NCI-H1436 treated with DMSO at 0.1 percent for 48 hours (cell line): ENCODE measurements around the gene FGD5.

ENCODE experiments used
- DNase-seq: peaks from one replicate; lab custom pipeline; 2025; lab: John Stamatoyannopoulos, UW

The FGD5 gene

GRCh38 chr3:14787630-14788029 is 31.1 kb upstream of the FGD5 start:
- DNase-seq: no peak

- DNase-seq: no peak
These were observed 30.1 kb upstream of the FGD5 start for GRCh38 chr3:14788644-14789043.

DNA sequence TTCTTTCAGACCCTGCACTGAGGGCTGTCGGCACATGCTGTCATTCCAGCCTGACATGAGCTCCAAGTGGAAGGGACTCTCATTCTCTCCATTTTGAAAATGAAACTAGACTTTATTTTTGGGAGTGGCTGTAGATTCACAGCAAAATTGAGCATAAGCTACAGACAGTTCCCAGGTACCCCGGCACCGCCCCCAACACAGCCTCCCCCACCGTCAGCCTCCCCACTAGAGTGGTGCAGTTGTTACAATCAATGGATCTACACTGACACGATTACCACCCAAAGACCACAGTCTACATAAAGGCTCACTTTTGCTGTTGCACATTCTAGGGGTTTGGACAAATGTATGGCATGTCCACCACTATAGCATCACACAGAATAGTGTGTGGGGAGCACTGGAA is 29.5 kb upstream of the FGD5 start:
- DNase-seq: no peak

DNA sequence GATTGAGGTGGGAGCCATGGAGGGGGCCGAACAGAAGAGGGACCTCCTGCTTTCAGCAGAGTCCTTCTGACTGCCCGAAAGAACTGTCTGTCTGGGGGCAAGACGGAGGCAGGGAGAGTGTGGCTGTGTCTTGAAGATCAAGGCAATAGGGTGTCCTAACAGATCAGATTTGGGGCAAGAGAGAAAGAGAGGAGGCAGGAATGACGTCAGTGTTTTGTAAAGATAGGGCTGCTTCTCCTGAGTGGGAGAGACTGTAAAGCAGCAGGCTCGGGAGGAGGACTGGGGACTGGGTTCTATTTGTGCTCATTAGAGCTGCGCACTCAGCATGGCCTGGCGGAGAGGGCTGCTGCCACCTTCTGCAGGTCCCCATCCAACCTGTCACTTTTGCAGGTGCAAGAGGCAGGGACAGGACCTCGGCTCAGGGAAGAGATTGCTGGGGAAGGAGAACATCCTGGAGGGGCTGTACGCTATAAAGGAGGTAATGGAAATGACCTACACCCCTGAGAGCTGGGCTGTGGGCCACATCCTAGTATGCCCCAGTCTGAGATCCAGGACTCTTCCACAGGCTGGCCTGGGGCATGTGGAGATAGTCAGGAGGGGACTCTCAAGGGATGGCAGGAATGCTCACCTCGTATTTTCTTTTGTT is 29.0 kb upstream of the FGD5 start:
- no peak for DNase-seq

GRCh38 chr3:14791343-14791945 is 27.3 kb upstream of the FGD5 start:
- no peak for DNase-seq

DNA sequence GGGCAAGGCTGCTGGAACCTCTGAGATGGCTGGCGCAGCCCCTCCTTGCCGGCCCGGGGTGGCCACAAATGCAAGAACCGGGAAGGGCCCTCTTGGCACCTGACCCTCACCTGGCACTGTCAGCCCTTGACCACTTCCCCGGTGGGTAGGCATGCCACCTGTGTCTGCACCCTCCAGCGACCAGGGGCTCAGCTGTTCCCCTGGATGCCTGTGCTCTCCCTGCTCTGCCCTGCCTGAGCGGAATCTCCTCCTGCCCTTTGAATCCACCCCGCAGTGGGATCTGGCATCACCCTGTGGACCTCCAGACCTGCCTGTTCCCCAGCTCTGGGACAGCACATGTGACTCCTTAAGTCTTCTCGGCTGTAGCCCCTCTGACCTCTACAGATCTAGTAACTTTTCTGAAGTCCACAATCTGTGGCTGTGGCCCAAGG is 26.1 kb upstream of the FGD5 start:
- no peak for DNase-seq

GRCh38 chr3:14793126-14793857 is 25.5 kb upstream of the FGD5 start:
- DNase-seq: no peak

DNA sequence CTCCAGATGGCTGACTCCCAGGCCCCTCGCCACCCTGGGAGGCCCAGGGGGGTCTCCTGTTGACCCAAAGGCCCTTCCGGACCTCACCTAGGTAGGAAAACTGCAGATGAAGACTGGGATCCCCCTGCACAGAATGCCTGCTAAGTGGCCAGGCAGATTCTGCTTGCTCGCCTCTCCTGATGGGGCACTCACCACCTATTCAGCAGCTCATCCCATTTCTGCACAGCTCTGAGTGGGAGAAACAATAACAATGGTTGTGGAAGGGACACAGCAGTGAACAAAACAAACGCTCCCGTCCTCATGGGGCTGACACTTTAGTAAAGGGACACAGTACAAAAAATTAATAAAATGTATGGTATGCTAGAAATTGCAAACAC is 24.9 kb upstream of the FGD5 start:
- no peak for DNase-seq

- DNase-seq: no peak
These were observed 24.3 kb upstream of the FGD5 start for GRCh38 chr3:14794435-14794834.

DNA sequence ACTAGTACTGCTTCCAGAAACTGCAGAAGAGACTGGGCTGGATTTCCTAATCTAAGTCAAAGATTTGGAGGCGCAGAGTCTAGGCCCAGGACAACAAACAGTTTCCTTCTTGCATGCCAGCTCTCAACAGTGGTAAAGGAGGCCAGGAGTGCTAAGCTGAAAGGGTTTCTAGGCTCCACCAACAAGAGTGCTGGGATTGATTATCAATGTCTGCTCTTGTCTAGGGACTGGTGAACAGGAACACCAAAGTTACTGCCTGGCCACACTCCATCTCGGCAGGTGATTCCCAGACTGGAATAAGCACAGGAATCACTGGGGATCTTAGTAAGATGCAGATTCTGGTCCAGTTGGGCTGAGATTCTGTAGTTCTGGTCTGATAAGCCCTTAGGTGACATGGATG is 22.8 kb upstream of the FGD5 start:
- DNase-seq: no peak

DNA sequence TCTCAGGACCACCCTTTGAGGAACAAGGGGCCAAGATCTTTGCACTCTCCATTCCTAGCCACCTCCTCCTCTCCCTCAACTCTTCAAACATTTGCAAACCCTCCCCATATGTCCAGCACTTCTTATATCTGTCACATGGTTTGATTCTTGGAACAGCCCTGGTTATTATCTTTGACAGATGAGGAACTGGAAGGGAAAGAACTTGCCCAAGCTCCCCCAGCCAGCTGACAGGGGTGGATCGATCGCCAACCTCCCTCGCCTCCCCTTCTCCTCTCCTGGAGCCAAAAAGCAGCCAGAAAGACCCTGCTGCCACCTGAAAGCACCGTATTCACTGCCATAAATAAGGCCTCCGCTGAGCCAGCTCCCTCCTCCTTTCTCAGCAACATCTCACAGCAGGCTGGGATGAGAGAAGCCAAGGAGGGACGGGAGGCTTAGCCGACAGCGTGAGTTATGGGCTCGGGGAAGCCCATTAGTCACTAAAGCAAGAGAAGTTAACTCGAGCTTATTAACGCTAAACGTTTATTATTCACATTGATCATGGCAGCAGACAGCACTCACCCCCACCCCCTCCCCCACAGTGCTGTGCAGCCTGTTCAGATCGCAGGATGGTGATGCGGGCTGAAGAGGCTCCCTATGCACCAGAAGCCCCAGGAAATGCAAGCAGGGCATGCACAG is 22.2 kb upstream of the FGD5 start:
- no peak for DNase-seq

DNA sequence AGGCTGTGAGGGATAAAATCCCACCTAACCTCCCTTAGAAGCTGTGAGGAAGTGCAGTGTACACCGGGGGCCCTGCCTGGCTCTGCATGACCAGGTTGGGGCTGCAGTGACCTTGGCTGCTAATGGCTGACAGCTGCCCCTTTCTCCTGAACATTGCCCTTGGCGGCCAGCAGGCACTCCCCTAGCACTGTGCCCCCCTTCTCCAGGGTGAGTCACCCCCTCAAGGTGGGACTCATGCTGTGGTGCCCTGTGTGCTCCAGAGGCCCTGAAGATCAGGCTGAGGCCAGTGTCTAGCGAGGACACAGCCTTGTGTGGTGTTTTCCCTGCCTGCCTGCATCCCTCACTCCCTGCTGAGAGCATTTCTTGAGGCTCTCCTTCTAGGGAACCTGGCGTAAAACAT is 21.0 kb upstream of the FGD5 start:
- DNase-seq: no peak

DNA sequence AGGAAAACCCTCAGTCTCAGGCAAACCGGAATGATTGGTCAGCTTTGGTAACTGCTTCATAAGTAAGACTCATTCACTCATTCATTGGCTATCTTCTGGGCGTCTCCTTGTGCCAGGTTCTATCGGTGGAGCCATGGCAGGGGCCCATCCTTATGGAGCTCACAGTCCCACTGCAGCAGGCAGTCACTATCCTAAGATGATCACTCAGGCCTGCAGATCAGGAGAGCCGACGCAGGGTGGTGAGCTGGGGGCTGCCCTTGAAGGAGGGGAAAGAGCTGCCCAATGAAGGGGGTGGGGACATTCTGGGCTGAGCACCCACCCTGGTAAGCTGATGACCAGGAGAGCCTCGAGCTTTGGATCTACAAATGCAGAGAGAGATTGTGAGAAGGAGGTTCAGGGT is 20.5 kb upstream of the FGD5 start:
- DNase-seq: no peak

GRCh38 chr3:14799146-14799545 is 19.6 kb upstream of the FGD5 start:
- DNase-seq: no peak

- no peak for DNase-seq
These were observed 17.7 kb upstream of the FGD5 start for GRCh38 chr3:14801031-14801430.

DNA sequence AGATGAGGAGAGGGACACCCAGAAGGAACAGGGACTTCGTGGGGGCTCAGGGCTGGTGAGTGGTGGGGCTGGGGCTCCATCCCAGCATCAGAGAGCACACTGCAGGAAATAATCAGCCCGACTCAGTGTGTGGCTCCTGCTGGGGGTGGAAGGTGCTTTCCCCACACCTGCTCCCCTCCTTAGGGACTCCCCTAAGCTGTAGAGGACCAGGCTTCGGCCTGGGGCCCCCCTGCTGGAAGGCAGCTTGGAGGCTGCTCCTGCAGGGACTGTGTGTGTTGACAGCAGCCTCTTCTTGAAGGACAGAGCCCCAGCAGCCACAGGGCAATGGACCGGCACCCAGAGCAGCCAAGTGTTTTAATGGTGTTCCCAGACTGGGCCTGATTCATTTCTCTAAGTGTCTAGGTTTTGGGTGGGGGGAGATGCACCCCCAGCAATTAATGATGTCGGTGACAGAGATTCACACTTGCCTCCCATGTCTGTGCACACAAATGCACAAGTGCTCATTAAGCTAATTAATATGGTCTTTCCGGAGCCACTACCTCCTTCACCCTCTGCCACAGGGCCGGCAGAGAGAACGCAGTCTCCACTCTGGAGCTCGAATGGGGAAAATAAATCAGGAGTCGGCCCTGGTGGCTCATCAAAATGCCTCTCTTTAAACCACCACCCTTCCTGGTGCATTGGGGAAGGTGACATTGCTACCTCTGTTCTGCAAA is 16.9 kb upstream of the FGD5 start:
- no peak for DNase-seq

DNA sequence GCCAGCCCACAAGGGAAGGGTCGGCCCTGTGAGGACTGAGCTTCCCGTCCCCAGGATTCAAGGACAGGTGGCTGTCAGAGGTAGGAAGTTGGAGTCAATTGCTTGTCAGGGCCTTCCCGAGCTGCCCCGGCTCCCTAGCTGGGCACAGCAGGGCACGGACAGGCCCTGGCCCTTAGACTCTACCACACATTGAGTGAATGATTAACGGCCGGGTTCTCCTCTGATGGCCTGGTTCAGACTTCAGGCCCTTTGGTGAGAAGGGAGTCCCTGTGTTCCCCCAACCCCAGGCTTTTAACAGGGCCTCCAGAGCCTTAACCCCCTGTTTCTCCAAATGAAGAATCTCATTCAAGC is 16.4 kb upstream of the FGD5 start:
- no peak for DNase-seq

GRCh38 chr3:14803101-14803980 is 15.4 kb upstream of the FGD5 start:
- no peak for DNase-seq

DNA sequence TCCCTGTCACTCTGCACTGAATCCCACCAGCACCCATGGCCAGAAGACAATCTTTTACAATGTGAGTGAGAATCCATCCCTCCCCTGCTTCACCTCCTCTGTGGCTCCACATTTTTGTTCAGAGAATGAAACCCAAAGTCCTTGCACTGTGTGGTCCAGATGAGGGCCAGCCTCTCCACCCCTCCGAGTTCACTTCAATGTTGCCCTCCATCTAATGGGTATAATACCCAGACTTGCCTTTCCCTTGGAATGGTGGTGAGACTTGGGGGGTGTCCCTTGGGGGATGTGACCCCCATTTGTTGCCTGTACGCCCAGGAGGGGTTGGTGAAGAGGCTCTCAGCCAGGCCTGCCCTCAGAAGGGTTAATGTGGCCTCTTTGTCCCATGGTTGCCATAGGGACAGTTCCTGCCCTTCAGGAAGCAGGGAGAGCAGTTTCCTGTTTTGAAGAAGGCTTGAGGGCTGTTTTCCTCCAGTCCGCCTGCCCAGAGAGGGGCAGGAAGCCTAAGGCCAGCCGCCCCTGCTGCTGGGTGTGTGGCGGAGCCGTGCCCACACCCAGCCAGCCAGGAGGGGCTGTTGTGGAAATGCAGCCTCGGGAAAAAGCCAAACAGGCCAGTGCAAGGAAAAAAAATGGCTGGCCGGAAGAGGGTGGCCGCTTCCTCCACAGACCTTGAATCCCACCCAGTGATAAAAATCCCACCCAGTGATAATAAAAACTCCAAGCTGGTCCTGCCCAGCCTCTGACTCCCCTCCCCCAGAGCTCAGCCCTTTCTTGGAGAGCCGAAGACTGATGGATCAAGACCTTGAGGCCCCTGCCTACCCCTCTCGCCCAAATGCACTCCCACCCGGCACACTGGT is 14.6 kb upstream of the FGD5 start:
- no peak for DNase-seq
